GM19397 (cell line): Measurements from ENCODE around the gene RGS7.
"Not testable (repeated sequence)": the region's sequence is repeated elsewhere in the genome, so short reads cannot be mapped to it uniquely, and the experiment has no call there.

Experiments
- ATAC-seq: cut with Tn5 transposase; IDR thresholded peaks from one replicate; pipeline ENCODE4 v1.9.1; 2021; ENCODE audit warnings: mild to moderate bottlenecking, moderate library complexity; ENCODE audit not compliant: unreplicated experiment

The RGS7 gene

GRCh38 chr1:240941701-240942370 lies 415.2 kb downstream of the RGS7 start:
- ATAC-seq = no peak

- no peak for ATAC-seq
These were observed 419.9 kb downstream of the RGS7 start for GRCh38 chr1:240936911-240937668.

- no peak for ATAC-seq
These were observed 421.1 kb downstream of the RGS7 start for GRCh38 chr1:240935920-240936319.

GRCh38 chr1:240931031-240931430 lies 426.0 kb downstream of the RGS7 start:
- ATAC-seq = no peak

- ATAC-seq = no peak
These were observed 428.7 kb downstream of the RGS7 start for GRCh38 chr1:240928265-240928664.

GRCh38 chr1:240927821-240928220 lies 429.2 kb downstream of the RGS7 start:
- no peak for ATAC-seq

GRCh38 chr1:240925273-240925672 lies 431.7 kb downstream of the RGS7 start:
- no peak for ATAC-seq

- ATAC-seq = no peak
These were observed 439.0 kb downstream of the RGS7 start for GRCh38 chr1:240917976-240918375.

- no peak for ATAC-seq
These were observed 442.5 kb downstream of the RGS7 start for GRCh38 chr1:240914506-240914905.

GRCh38 chr1:240912821-240913220 lies 444.2 kb downstream of the RGS7 start:
- ATAC-seq = no peak

- ATAC-seq = no peak
These were observed 447.1 kb downstream of the RGS7 start for GRCh38 chr1:240909701-240910457.

- ATAC-seq = no peak
These were observed 450.5 kb downstream of the RGS7 start for GRCh38 chr1:240906477-240906876.

GRCh38 chr1:240905225-240905765 lies 451.7 kb downstream of the RGS7 start:
- ATAC-seq = no peak

GRCh38 chr1:240895424-240895823 lies 461.6 kb downstream of the RGS7 start:
- ATAC-seq = not testable (repeated sequence)

- ATAC-seq = no peak
These were observed 468.3 kb downstream of the RGS7 start for GRCh38 chr1:240888787-240889048.

- no peak for ATAC-seq
These were observed 468.8 kb downstream of the RGS7 start for GRCh38 chr1:240888039-240888786.

- no peak for ATAC-seq
These were observed 473.5 kb downstream of the RGS7 start for GRCh38 chr1:240883490-240883889.

- ATAC-seq = not testable (repeated sequence)
These were observed 474.2 kb downstream of the RGS7 start for GRCh38 chr1:240882656-240883308.

- no peak for ATAC-seq
These were observed 478.4 kb downstream of the RGS7 start for GRCh38 chr1:240878631-240879030.

GRCh38 chr1:240877605-240878004 lies 479.4 kb downstream of the RGS7 start:
- ATAC-seq = no peak
